Measurements from ENCODE around the gene MAP2K1.

DNA sequence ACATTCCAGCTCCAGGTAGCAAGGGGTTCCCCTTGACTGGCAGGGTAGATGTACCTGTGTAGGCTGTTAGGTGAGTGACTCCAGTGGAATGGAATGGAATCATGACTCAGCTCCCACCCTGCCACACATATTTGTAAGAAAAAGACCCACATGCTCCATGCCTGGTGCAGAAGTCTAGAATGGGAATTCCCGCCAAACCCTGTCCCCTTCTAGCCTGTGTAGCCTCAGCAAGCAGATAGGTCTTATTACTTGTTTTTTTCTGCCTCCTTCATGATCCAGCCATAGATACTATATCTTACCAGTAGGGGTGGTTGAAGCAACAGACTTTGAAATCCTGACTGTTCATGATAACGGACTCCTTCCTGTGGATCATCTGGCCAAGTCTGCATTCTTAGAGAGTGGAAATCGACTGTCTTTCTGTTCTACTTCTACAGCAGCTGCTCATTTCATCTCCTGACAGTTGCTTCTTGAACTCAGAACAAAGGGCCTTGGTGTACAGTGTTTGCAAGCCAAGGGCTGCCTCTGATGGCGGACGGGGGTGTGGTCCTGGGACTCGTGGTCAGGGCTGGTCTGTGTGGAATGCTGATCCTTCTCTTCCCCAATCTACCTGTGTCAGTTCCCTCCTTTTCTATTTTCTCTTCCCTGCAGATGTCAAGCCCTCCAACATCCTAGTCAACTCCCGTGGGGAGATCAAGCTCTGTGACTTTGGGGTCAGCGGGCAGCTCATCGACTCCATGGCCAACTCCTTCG lies 94.6 kb downstream of the MAP2K1 start:
- TF ChIP-seq, protein P1, sequence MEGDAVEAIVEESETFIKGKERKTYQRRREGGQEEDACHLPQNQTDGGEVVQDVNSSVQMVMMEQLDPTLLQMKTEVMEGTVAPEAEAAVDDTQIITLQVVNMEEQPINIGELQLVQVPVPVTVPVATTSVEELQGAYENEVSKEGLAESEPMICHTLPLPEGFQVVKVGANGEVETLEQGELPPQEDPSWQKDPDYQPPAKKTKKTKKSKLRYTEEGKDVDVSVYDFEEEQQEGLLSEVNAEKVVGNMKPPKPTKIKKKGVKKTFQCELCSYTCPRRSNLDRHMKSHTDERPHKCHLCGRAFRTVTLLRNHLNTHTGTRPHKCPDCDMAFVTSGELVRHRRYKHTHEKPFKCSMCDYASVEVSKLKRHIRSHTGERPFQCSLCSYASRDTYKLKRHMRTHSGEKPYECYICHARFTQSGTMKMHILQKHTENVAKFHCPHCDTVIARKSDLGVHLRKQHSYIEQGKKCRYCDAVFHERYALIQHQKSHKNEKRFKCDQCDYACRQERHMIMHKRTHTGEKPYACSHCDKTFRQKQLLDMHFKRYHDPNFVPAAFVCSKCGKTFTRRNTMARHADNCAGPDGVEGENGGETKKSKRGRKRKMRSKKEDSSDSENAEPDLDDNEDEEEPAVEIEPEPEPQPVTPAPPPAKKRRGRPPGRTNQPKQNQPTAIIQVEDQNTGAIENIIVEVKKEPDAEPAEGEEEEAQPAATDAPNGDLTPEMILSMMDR (optimal IDR thresholded peaks at IDR 0.05 in 1 of 3, IDR thresholded peaks at IDR 0.05 in 1 of 3, conservative IDR thresholded peaks at IDR 0.05 in 1 of 3; ENCODE audit: extremely low read depth in 1 of 3, insufficient read depth in 2 of 3, low read length in 3 of 3) = peak in 2 of 3 experiments; percentile 6 to 21
- no peak for TF ChIP-seq EZH2 (IDR thresholded peaks at IDR 0.05; ENCODE audit: low read length)
